Astrocyte of the spinal cord (primary cell): ENCODE results near the gene MSI2.
A peak's percentile ranks its signal among the peaks of the same experiment; 100 is the strongest.

Source experiments
- DNase-seq: peaks from one replicate; pipeline ENCODE4 v3.0.0; 2011; ENCODE audit warnings: low read depth, low spot score
- H3K4me3 ChIP-seq: 2 replicates; pipeline ENCODE4 v1.5.1; 2011; ENCODE audit warnings: low read depth, mild to moderate bottlenecking, low read length, moderate library complexity
- in situ Hi-C: cut with HindIII; loops from 2 replicates; pipeline ENCODE4 v1.10.0; 2017; ENCODE audit warnings: low sequenced_read_pairs
- TF ChIP-seq, protein P1 (sequence below): IDR thresholded peaks from 2 replicates; pipeline ENCODE4 v1.5.1; 2012; ENCODE audit warnings: low read depth, mild to moderate bottlenecking, low read length, inconsistent platforms

The MSI2 gene

DNA sequence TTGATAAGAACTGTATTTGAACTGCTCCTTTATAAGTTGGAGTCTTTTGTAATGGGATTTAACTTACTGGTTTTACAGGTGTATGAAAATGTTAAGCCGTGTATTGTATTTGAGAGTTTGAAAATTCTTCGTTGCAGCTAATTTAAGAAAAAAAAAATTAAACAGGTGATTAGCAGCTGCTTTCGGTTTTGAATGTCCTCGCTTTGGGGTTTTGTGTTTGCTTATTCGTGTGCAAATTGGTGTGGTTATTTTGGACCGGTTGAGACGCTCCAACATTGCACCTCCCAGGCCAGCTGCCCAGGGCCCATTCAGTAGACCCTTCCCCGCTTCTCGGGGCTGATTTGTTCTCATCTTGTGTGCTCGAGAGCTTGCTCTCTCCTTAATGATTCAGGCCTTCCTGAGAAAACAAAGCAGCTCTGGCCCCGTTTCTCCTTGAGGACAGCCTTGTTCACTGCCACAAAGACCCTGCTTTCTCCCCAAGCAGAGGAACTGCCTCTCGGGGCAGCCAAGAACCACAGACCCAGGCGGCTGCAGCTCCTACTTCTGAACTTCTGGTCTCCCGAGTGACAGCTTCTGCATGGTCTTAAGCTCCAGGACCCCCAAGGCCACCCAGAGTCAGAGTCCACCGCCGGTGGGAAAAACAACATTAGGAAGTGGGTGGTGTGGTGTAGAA lies 100.5 kb downstream of the MSI2 start:
- in situ Hi-C loops, result no loop called here
- TF ChIP-seq, protein P1, sequence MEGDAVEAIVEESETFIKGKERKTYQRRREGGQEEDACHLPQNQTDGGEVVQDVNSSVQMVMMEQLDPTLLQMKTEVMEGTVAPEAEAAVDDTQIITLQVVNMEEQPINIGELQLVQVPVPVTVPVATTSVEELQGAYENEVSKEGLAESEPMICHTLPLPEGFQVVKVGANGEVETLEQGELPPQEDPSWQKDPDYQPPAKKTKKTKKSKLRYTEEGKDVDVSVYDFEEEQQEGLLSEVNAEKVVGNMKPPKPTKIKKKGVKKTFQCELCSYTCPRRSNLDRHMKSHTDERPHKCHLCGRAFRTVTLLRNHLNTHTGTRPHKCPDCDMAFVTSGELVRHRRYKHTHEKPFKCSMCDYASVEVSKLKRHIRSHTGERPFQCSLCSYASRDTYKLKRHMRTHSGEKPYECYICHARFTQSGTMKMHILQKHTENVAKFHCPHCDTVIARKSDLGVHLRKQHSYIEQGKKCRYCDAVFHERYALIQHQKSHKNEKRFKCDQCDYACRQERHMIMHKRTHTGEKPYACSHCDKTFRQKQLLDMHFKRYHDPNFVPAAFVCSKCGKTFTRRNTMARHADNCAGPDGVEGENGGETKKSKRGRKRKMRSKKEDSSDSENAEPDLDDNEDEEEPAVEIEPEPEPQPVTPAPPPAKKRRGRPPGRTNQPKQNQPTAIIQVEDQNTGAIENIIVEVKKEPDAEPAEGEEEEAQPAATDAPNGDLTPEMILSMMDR, result no peak
- peak; percentile 37 for DNase-seq
- peak overlapping the region; percentile 12 for H3K4me3 ChIP-seq

DNA sequence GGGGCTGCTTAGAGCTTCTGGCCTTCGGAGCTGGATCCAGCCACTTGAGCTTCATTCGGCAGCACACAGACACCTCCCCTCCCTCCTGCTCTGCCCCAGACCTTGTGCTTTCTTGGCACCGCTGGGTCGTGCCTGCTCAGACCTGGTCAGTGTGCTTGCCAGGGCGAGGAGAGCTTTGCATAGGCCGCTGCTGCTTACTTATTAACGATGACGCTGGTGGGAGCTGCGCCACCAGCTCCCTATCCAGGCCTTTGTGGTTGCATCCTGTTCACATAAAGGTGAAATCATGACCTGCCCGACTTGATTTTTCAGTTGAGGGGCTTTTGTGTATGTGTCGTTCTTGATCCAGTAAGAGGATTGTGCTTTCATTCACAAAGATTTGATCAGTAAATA lies 101.1 kb downstream of the MSI2 start:
- in situ Hi-C loops, result no loop called here

GRCh38 chr17:57357830-57358430 lies 101.6 kb downstream of the MSI2 start:
- in situ Hi-C loops, result no loop called here
- no peak for DNase-seq
- TF ChIP-seq, protein P1, result no peak
- no peak overlapping the region for H3K4me3 ChIP-seq

More for the DNA sequence above, 101.1 kb downstream of the MSI2 start:
- H3K4me3 ChIP-seq, result no peak overlapping the region
- DNase-seq, result peak; percentile 52
- TF ChIP-seq, protein P1, result no peak

DNA sequence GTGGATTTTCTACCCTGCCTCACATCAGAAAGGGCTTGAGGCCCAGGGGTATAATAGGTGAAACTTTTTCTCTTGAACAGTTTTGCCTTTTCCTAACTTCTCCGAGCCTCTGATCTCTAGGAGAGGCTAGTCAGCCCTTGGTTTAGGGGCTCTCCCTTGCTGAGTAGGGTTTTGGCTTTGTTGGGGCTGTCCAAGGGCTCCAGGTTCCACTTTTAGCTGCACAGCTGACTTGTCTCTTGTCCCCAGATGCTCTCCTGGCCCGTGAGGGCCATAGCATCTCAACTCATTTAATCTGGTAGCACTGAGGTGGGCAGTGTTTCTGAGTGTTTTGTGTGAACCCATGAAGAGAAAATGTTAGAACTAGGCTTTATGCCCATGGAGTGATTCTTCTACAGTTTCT lies 103.9 kb downstream of the MSI2 start:
- H3K4me3 ChIP-seq, result no peak overlapping the region
- no peak for DNase-seq
- in situ Hi-C loops, result no loop called here
- TF ChIP-seq, protein P1, result no peak

GRCh38 chr17:57362797-57363556 lies 106.7 kb downstream of the MSI2 start:
- in situ Hi-C loops, result no loop called here
- DNase-seq, result no peak
- TF ChIP-seq, protein P1, result no peak
- H3K4me3 ChIP-seq, result no peak overlapping the region

GRCh38 chr17:57363580-57363979 lies 107.3 kb downstream of the MSI2 start:
- in situ Hi-C loops, result no loop called here
- TF ChIP-seq, protein P1, result no peak
- H3K4me3 ChIP-seq, result no peak overlapping the region
- no peak for DNase-seq
